Lower leg skin (tissue), 3 donors: ENCODE measurements around the gene DEF6.

Experiments used
- CTCF ChIP-seq, 3 donors: fragments of 450-650 bp; IDR thresholded peaks; one replicate each; pipeline ENCODE4 v1.5.1; 2016; ENCODE audit warnings: antibody characterized with exemption in 3 of 3, mild to moderate bottlenecking in 3 of 3, moderate library complexity in 2 of 3
- POLR2A ChIP-seq, 2 donors: fragments of 450-650 bp; IDR thresholded peaks; one replicate each; pipeline ENCODE4 v1.6.1; 2016 to 2017; ENCODE audit warnings: antibody characterized with exemption in 2 of 2, mild to moderate bottlenecking in 1 of 2, moderate library complexity in 1 of 2

DNA sequence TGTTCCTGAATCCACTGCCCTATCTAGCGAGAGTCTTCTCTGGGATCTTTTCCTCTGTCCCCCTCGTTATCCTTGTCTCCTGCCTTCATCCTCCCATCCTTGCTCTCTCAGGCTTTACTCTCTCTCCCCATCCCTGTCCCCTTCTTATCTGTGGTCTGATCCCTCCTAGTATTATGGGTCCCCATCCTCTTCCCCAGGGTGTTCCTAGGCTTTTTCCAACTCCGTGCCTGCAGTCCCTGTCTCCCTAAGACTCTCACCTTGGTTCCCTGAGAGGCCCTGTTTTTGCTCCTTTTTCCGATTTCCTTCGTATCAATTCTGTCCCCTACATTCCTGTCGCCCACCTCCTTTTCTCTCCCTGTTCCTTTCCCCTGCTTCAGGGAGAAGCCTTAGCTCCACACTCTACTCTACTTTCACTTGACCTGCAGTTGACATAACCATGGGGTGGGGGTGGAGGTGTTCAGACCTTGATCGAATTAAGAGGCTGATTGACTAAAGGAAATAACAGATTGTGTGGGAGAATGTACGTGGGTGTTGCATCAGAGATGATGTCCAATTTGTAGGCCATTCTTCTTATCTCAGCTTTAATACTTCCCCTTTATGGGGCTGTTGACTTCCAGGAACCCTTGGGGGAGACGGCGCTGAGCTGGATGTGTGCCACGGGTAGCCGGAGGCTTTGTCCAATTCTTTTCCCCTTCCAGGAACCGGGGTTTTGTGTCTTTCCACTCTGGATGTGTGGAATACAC lies 45.6 kb downstream of the DEF6 start:
- no peak for TF ChIP-seq CTCF (IDR thresholded peaks at IDR 0.05)
- TF ChIP-seq POLR2A (IDR thresholded peaks at IDR 0.05) = no peak
